Neural cell (in vitro differentiated cells): ENCODE results near the gene CACNA1F. TPM values are rescaled to one million over a fixed set of nuclear protein-coding genes. Genes with fewer than 3 reads are reported as not detected.

Experiments
- H2AFZ ChIP-seq: fragments of 200-600, 300-800 bp; sonication (generic), shearing (Covaris generic); 2 replicates; pipeline ENCODE4 v1.6.0; 2014; ENCODE audit warnings: low read depth, mild to moderate bottlenecking, antibody characterized with exemption, low read length, moderate library complexity
- H3F3A ChIP-seq: fragments of 200-600 bp; shearing (Covaris generic); 2 replicates; pipeline ENCODE4 v1.6.1; 2016; ENCODE audit warnings: mild to moderate bottlenecking, moderate library complexity, mixed read lengths, antibody characterized with exemption, low read length; ENCODE audit not compliant: insufficient read depth, poor library complexity, severe bottlenecking
- H3K27ac ChIP-seq: fragments of 200-600, 300-800 bp; sonication (generic), shearing (Covaris generic); 2 replicates; pipeline ENCODE4 v1.5.1; 2014; ENCODE audit warnings: mild to moderate bottlenecking, low read length, moderate library complexity
- H3K27me3 ChIP-seq: fragments of 300-800, 200-600 bp; sonication (generic), shearing (Covaris generic); 2 replicates; pipeline ENCODE4 v1.6.0; 2014; ENCODE audit warnings: mild to moderate bottlenecking, low read depth, low read length, moderate library complexity; ENCODE audit not compliant: insufficient read depth
- H3K36me3 ChIP-seq: fragments of 300-800, 200-600 bp; sonication (generic), shearing (Covaris generic); 2 replicates; pipeline ENCODE4 v1.5.1; 2014; ENCODE audit warnings: mild to moderate bottlenecking, antibody characterized with exemption, low read length, moderate library complexity; ENCODE audit not compliant: insufficient read depth
- H3K4me2 ChIP-seq: fragments of 300-800, 200-600 bp; sonication (generic), shearing (Covaris generic); 2 replicates; pipeline ENCODE4 v1.6.0; 2014; ENCODE audit warnings: mild to moderate bottlenecking, low read length
- H3K4me3 ChIP-seq: fragments of 300-800, 200-600 bp; sonication (generic), shearing (Covaris generic); 2 replicates; pipeline ENCODE4 v1.5.1; 2014; ENCODE audit warnings: mild to moderate bottlenecking, low read length, moderate library complexity
- H3K79me2 ChIP-seq: fragments of 200-600 bp; shearing (Covaris generic); replicated peaks from 2 replicates; pipeline ENCODE4 v1.6.0; 2014; ENCODE audit warnings: mild to moderate bottlenecking, low read length, moderate library complexity; ENCODE audit not compliant: insufficient read depth
- H3K9ac ChIP-seq: fragments of 300-800, 200-600 bp; sonication (generic), shearing (Covaris generic); 2 replicates; pipeline ENCODE4 v1.6.1; 2016; ENCODE audit warnings: mild to moderate bottlenecking, low read length, mixed read lengths
- H3K9me2 ChIP-seq: fragments of 200-600 bp; shearing (Covaris generic); 2 replicates; pipeline ENCODE4 v1.6.1; 2016; ENCODE audit warnings: mild to moderate bottlenecking, low read length, mixed read lengths; ENCODE audit not compliant: insufficient read depth
- H3K9me3 ChIP-seq: fragments of 200-600, 300-800 bp; sonication (generic), shearing (Covaris generic); 2 replicates; pipeline ENCODE4 v1.6.1; 2016; ENCODE audit warnings: mild to moderate bottlenecking, mixed run types, low read length, moderate library complexity, mixed read lengths
- H4K20me1 ChIP-seq: fragments of 200-600 bp; shearing (Covaris generic); 2 replicates; pipeline ENCODE4 v1.6.1; 2016; ENCODE audit warnings: mild to moderate bottlenecking, mixed run types; ENCODE audit not compliant: insufficient read depth
- CTCF ChIP-seq: fragments of 450-650 bp; IDR thresholded peaks from 2 replicates; pipeline ENCODE4 v1.5.1; 2014; ENCODE audit warnings: antibody characterized with exemption, mild to moderate bottlenecking, moderate library complexity; ENCODE audit not compliant: poor library complexity, severe bottlenecking
- EP300 ChIP-seq: fragments of 450-650 bp; conservative IDR thresholded peaks from 2 replicates; pipeline ENCODE4 v1.6.1; 2014; ENCODE audit warnings: antibody characterized with exemption, mild to moderate bottlenecking, moderate library complexity; ENCODE audit not compliant: poor library complexity, severe bottlenecking
- EZH2 ChIP-seq: fragments of 200-600, 300-800 bp; shearing (Covaris generic), sonication (generic); IDR thresholded peaks from 2 replicates; pipeline ENCODE4 v1.6.1; 2014; ENCODE audit warnings: antibody characterized with exemption, low read length, borderline replicate concordance, mild to moderate bottlenecking; ENCODE audit not compliant: insufficient read depth, poor library complexity, severe bottlenecking
- MXI1 ChIP-seq: fragments of 450-650 bp; conservative IDR thresholded peaks from 2 replicates; pipeline ENCODE4 v1.6.1; 2014; ENCODE audit warnings: antibody characterized with exemption, mild to moderate bottlenecking; ENCODE audit not compliant: poor library complexity, severe bottlenecking
- RAD21 ChIP-seq: fragments of 450-650 bp; conservative IDR thresholded peaks from 2 replicates; pipeline ENCODE4 v1.6.1; 2014; ENCODE audit warnings: antibody characterized with exemption, mild to moderate bottlenecking, moderate library complexity
- REST ChIP-seq: IDR thresholded peaks from 2 replicates; pipeline ENCODE4 v1.6.1; 2012; ENCODE audit warnings: borderline replicate concordance
- SMC3 ChIP-seq: fragments of 450-650 bp; conservative IDR thresholded peaks from 2 replicates; pipeline ENCODE4 v1.6.1; 2014; ENCODE audit warnings: antibody characterized with exemption, mild to moderate bottlenecking, moderate library complexity; ENCODE audit not compliant: poor library complexity
- TAF1 ChIP-seq: IDR thresholded peaks from 2 replicates; pipeline ENCODE4 v1.6.1; 2012; ENCODE audit warnings: low read depth
- polyA plus RNA-seq: library from polyadenylated mRNA; depleted of rRNA; stranded (reverse); fragments of >200 nt; gene quantifications from 2 replicates; pipeline ENCODE4 v1.2.3, GENCODE V29; 2014

CACNA1F gene
- polyA plus RNA-seq, 1 donor from 2014 or later = not detected

GRCh38 chrX:49244207-49244606, 11.1 kb upstream of the CACNA1F start:
- TF ChIP-seq CTCF (no peak), TAF1 (no peak), EZH2 (no peak), SMC3 (no peak), EP300 (no peak)
- H3K4me3 ChIP-seq = no peak overlapping the region
- no peaks in the 10 kb centered on the region for H3K9me3 ChIP-seq
- no peaks in the 10 kb centered on the region for H3F3A ChIP-seq
- no peak overlapping the region for H3K4me2 ChIP-seq
- no peaks in the 10 kb centered on the region for H4K20me1 ChIP-seq
- no peaks in the 10 kb centered on the region for H3K9me2 ChIP-seq
- H3K27ac ChIP-seq = no peak overlapping the region
- H3K9ac ChIP-seq = no peak overlapping the region
- H3K79me2 ChIP-seq = no peaks in the 10 kb centered on the region
- no peaks in the 10 kb centered on the region for H3K27me3 ChIP-seq
- no peak overlapping the region for H2AFZ ChIP-seq
- no peaks in the 10 kb centered on the region for H3K36me3 ChIP-seq

- Histone ChIP-seq H3K4me2 (no peak overlapping the region), H3K27me3 (no peaks in the 10 kb centered on the region), H3K4me3 (no peak overlapping the region), H3K36me3 (no peaks in the 10 kb centered on the region), H3K79me2 (no peaks in the 10 kb centered on the region), H3F3A (no peaks in the 10 kb centered on the region), H3K9me2 (no peaks in the 10 kb centered on the region), H3K27ac (no peak overlapping the region), H4K20me1 (no peaks in the 10 kb centered on the region), H3K9ac (no peak overlapping the region), H2AFZ (no peak overlapping the region), H3K9me3 (no peaks in the 10 kb centered on the region)
- no peak for TF ChIP-seq SMC3
- no peak for TF ChIP-seq REST
- no peak for TF ChIP-seq EP300
- TF ChIP-seq CTCF = no peak
- no peak for TF ChIP-seq EZH2
- TF ChIP-seq MXI1 = no peak
- TF ChIP-seq RAD21 = no peak
Observed at GRCh38 chrX:49243166-49243565, 10.0 kb upstream of the CACNA1F start.
